Epithelial cell of proximal tubule (primary cell): Measurements from ENCODE around the gene POR. TPM values are rescaled to one million over a fixed set of nuclear protein-coding genes. Genes with fewer than 3 reads are reported as not detected.

ENCODE experiments used
- DNase-seq: peaks from one replicate; pipeline ENCODE4 v3.0.0-alpha.2; 2011; ENCODE audit warnings: low read depth
- H3K4me3 ChIP-seq: 2 replicates; pipeline ENCODE4 v1.5.1; 2011; ENCODE audit warnings: low read depth, mild to moderate bottlenecking, low read length
- CTCF ChIP-seq: conservative IDR thresholded peaks from 2 replicates; pipeline ENCODE4 v1.5.1; 2012; ENCODE audit warnings: low read depth, mild to moderate bottlenecking, low read length
- total RNA-seq: library from RNA; depleted of rRNA; stranded (reverse); fragments of >200 nt; gene quantifications from 2 replicates; pipeline ENCODE4 v1.2.3, GENCODE V29; 2015

The POR gene
- total RNA-seq, result 77.8 and 83.0 TPM in 2 replicates

GRCh38 chr7:75914655-75915415 lies at the start of gene POR:
Gene POR, plus strand, starts transcription at chr7:75915155. Its CDS starts 38,847 bp downstream, at chr7:75954002.
- DNase-seq, result no peak
- TF ChIP-seq CTCF, result no peak

GRCh38 chr7:75866114-75866488 lies 48.9 kb upstream of the POR start:
- H3K4me3 ChIP-seq, result no peak overlapping the region
- no peak for DNase-seq
- no peak for TF ChIP-seq CTCF

More at GRCh38 chr7:75914655-75915415, at the start of gene POR:
- H3K4me3 ChIP-seq, result peak within 1 kb of the TSS; percentile 99

DNA sequence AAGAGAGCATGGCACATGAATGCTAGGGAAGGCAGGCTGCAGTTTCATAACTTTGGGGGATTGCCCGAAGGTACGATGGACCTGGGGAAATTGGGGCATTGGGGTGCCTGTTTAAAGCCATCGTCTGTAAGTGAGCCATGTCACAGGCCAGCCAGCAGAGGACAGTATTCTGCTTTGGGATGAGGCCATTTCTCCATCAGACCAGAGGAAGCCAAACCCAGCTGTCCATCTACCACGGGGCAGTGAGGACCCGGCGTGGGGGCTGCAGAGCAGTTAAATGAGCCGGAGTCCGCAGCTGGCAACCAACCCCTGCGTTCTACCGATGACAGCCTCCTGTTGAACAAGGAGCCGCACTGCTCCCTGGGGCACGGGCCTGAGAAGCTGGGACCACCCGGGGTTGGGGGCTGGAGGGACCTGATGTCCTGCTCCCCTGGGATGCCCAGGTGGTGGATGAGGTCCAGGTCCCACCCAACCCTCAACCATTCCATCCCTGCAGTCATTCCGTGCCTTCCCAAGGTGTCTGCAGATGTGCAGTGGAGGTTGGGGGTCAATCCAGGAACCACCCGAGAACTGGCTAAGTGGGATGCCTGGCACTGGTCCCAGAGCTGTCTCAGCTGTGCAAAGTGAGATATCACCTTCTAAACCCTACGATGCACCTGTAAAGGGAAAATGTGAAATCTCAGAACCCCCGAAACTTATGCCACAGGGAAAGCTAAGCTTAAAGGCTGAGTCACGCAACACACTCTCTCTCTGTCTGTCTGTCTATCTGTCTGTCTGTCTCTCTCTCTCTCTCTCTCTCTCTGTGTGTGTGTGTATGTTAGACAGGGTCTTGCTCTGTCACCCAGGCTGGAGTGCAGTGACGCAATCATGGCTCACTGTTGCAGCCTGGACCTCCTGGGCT lies 48.2 kb upstream of the POR start:
- TF ChIP-seq CTCF, result peak; percentile 99
- no peak overlapping the region for H3K4me3 ChIP-seq
- DNase-seq, result no peak

DNA sequence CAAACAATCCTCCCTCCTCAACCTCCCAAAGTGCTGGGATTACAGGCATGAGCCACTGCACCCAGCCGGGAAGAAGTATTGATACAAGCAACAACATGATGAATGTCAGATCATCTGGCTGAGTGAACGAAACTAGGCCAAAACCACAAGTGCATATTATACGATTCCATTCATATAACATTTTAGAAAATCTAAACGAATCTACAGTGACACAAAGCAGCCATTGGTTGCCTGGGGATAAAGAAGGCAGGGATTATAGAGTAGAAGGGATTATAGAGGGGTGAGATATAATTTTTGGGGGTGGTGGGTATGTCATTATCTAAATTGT lies 47.6 kb upstream of the POR start:
- DNase-seq, result no peak
- no peak for TF ChIP-seq CTCF
- H3K4me3 ChIP-seq, result no peak overlapping the region

GRCh38 chr7:75868153-75868552 lies 46.8 kb upstream of the POR start:
- DNase-seq, result no peak
- no peak overlapping the region for H3K4me3 ChIP-seq
- no peak for TF ChIP-seq CTCF

- no peak for DNase-seq
- H3K4me3 ChIP-seq, result no peak overlapping the region
- no peak for TF ChIP-seq CTCF
Observed at GRCh38 chr7:75869776-75870379, 45.1 kb upstream of the POR start.
